Measurements from ENCODE around the gene NOD2. TPM values are rescaled to one million over a fixed set of nuclear protein-coding genes. Genes with fewer than 3 reads are reported as not detected.

NOD2 gene
- total RNA-seq, 2 experiments from 2014 or later, result 20.8 to 24.1 TPM

Other genes with a start within 250 kb of the NOD2 start
- 1 to 10 TPM in 1 of 2 experiments, under 1 TPM in 1; 0.95 to 1.9 TPM for gene NKD1, start 145.2 kb upstream of the NOD2 start, total RNA-seq
- 10 to 100 TPM; 94.7 to 97.7 TPM for gene SNX20, start 12.3 kb upstream of the NOD2 start, total RNA-seq
- 100 to 1,000 TPM; 235 to 254 TPM for gene CYLD, start 48.5 kb downstream of the NOD2 start, total RNA-seq

Measured in activated CD4-positive, alpha-beta memory T cell treated with anti-CD3 and anti-CD28 coated beads, Interleukin-2, amount 10 ng/mL, durations not matched to agents 7 days and 5 days (primary cell).